GM19372 (cell line): ENCODE data around the gene KCNN4.

ENCODE experiments used
- ATAC-seq: cut with Tn5 transposase; IDR thresholded peaks from one replicate; pipeline ENCODE4 v1.9.1; 2021; ENCODE audit warnings: mild to moderate bottlenecking, low read depth, moderate library complexity; ENCODE audit not compliant: unreplicated experiment

The KCNN4 gene

DNA sequence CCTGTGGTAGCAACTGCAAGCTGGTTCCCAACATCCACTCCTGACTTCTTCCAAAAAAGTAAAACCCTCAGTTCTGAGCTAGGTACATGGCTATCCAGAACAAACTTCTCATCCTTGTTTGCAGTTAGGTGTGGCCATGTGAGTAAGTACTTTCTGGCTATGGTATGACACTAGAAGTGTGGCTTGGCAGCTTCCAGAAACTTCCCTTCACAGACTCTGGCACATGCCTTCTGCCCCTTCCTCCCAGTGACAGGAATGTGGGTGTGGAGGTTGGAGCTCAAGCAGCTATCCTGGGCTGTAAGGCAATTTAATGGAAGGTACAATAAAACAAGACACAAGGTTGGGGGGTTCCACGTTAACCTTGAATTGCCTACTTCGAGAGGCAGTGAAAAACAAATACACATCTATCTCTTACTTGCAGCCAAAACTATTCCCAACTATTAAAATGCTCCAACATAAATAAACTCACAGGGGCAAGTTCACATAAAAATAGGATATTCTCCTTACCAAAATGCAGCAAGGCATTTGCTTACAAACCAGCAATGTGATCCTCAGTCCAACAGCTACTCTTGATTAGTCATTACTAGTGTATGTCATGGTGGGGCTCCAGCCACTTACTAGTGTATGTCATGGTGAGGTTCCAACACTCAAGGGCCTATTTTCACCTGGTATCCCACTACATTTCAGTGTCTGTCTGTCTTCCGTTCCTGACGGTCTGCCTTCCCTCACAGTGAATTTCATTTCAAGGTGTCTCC is 29.1 kb downstream of the KCNN4 start:
- ATAC-seq, result no peak

DNA sequence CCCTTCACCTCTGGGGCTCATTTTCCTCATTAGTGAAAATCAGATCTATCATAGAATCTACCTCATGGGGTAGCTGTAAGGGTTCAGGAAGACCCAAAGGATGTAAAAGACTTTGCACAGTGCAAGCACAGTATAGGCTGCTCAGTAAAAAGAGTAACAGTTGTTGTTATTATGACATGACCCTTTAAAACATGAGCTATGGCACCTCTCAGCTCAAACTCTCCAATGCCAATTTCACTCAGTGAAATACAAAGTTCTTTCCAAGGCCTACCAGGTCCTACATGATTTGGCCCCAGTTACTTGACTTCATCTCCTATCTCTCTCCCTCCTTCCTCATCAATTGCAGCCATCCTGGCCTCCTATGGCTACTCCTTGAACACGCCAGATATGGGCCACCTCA is 30.9 kb downstream of the KCNN4 start:
- ATAC-seq, result no peak

DNA sequence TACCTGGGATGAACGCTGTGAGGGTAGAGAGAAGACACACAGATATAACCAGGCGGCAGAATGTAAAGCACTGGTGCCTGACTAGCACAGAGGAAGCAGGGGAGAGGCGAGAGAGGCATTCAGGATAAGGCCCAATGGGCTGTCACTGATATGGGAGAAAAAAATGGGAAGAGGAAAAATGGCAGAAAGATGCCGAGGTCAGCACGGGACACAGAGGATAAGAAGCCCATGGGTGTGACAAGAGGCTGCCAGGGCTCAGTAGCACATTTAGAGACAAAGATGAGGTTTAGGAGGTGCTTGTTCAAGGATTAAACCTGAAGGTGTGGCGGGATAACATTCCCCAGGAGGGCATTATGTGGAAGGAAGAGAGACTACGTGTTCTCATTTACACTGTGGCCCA is 31.6 kb downstream of the KCNN4 start:
- ATAC-seq, result no peak

DNA sequence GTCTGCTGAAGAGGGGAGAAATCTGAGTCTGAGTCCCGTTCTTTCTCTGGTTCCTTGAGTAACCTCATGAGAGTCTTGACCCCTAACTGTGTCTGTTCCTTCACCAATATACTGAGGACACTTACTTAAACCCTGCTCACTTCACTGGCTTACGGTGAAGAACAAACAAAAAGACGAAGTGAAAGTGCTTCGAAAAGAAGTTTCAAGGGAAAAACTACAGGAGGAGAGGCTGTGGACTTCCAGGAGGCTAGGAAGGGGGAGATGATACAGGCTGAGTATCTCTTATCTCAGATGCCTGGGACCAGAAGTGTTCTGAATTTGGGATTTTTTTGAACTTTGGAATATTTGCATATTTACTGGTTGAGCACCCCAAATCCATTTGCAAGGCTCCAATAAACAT is 32.1 kb downstream of the KCNN4 start:
- ATAC-seq, result no peak

DNA sequence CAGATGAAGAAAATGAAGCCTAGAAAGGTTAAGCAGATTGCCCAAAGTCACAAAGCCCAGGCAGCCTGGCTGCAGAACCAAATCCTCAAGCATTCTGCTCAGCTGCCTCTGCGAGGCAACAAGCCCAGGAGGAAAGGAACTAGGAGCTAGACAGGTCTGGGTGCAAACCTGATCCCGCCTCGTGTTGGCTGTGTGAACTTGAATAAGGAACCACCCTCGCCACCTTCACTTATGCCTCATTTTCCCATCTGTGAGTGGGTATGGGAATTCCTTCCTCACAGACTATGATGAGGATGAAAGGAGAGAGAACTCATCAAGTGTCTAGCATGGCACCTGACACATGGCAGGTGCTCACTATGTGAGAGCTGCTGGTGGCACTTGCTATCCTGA is 32.6 kb downstream of the KCNN4 start:
- no peak for ATAC-seq

DNA sequence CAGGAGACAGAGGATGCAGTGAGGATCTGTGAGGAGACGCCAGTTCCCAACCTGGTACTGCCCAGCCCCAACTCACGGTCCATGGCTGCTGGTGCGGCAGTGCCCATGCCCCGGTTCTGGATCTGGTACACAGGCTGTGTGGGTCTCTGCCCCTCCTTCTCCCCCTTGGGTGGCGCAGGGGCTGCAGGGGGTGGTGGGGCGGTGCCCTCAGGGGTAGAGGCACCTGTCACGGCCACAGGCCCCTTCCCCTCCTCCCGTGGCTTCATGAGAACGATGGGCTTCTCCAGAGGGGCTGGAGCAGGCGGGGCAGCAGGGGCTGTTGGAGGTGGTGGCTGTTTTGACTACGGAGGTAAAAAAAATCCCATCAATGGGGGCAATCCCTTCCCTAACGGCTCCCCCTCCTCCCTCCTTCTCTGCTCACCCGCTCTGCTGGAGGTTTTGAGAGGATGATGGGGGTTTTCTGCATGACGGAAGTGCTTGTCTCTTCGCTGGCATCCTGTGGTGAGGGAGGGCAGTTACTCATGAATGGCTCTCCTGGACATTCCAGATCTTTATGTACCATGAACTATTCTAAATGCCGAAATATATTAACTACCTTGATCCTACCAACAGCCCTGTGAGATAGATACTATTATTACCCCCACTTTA is 33.1 kb downstream of the KCNN4 start:
- ATAC-seq, result no peak

DNA sequence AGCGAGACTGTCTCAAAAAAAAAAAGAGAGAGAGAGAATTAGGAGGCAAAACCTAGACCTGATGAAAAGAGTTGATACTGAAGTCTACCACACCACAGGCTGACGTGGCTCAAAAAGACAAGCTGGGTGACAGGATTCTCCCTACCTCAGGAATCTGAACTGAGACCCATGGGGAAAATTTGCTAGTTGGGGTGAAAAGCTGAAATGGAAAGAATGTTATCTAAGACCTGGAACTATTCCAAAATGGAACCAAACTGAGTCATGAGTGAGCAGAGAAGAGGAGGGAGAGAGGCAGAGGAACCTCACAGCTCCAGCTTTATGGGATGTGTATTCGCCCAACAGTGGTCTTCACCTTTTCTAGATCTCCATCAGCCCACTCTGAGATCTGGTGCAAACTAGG is 37.7 kb downstream of the KCNN4 start:
- ATAC-seq, result no peak

DNA sequence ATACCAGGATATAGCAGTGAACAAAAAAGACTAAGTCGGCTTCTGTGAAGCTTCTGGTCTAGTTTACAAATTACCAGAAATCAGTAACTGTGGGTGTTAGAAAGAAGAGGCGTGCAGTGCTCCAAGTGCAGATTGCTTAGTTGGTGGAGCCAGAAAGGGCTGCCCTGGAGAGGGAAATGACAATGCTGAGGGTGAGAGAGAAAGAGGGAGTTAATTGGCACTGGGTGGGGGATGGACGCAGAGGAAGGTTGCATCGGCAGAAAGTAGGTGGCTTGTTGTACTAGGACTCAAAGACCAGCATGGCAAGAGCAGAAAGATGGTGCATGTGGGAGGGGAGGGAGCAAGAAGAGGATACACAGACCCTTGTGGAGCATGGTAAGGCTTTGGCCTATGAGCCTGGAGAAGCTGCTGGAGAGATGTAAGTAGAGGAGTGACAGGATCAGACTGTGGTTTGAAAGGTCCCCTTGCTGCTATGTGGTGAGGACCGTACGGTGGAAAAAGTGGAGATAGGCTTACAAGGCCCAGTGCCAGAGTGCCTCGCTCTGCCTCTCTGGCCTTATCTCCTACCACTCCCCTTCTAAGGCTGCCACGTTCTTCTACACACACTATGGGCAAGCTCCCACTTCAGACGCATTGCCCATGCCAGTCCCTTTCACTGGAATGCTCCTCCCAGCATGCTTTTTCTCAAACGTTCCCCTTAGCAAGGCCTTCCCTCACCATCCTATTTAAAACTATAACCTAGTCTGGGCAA is 39.5 kb downstream of the KCNN4 start:
- ATAC-seq, result no peak

DNA sequence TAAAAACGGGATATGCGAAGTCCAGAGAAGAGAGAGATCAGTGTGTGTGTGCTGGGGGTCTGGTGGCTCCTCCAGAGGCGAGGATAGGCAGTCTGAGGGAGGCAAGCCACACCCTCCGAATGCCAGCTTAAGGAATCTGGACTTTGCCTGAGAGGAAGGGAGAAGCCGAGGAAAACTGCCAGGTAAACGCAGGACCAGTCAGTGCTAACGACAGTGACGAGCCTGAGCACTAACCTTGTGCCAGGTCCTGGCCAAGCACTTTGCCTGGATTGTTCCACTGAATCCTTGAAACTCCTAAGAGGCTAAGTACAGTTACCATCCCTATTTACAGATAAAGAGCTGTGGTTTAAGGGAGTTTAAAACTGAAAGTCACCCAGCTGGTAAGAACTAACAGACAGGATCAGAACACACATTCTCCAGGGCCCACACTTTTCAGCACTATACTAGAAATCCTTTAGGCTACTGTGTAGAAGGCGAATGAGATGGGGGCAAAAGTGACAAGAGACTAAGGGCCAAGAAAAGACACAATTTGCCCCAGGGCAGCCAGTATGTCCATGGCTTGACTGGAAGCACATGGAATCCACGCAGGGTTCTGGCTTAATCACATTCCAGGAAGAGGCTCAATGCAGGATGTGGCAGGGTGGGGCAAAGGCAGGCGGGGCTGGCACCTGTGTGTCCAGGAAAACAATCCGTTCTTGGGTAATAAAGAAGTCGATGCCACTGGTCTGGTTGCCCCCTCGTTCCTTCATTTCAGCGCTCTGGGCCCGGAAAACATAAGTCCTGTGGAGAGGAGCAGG is 41.1 kb downstream of the KCNN4 start:
- ATAC-seq, result no peak

DNA sequence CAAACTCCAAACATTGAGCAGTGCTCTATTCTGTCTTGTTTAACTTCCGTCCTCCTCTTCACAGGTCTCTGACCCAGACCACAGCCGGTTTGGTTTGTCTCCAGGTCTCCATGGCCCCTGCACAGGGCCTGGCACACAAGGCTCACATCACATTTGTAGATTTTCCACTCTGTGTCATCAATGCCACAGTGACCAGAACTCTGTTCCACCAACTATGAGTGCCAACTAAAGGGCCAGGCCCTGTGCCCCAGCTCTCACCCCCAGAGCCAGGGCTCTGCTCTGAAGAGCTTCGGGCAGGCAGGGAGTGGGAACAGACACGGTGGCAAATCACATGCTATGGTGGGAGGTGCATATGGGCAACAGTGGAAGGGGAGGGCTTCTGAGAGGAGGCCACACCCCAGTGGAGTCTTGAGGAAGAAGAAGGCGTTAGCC is 42.0 kb downstream of the KCNN4 start:
- ATAC-seq, result no peak

DNA sequence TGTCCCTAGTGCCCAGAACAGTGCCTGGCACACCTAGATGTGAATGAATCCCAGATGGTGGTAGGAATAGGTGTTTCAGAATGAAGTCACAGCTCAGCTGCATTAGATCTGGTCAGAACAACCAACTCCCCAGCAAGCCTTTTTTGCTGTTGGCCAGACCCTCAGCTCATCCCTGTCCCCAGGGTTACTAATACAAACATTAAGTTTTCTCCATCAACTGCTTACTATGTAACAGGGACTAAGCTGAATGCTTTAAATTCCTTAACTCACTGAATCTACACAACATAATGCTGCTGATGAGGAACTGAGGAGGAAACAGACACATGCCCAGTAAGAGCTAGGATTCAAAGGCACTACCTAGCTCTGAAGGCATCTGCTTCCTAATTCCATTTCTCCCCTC is 44.8 kb downstream of the KCNN4 start:
- ATAC-seq, result no peak

DNA sequence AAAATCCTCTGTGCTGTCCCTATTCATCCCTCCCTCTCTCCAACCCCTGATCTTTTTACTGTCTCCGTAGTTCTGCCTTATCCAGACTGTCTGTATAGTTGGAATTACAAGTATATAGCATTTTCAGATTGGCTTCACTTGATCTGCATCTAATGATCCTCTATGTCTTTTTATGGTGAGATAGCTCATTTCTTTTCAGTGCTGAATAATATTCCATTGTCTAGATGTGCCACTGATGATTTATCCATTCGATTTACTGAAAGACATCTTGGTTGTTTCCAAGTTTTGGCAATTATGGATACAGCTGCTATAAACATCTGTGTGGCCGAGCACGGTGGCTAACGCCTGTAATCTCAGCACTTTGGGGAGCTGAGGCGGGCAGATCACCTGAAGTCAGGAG is 45.8 kb downstream of the KCNN4 start:
- no peak for ATAC-seq

DNA sequence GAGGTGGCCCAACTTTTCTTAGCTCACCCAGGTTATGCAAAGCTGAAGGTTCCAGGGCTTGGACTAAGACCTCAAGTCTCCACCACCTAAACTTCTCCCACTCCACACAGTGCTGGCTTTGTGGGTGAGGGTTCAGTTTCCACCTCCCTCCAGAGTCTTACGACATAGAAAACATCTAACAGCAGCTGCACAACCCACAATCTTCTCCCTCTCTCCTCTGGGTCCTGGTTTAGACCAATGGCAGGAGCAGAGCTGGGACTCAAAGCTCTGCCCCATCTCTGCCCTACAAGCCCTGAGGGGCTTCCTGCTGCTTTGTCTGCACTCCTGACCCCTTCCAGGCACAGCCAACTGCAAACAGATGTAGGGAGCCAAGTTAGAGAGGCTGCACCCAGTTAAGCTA is 48.9 kb downstream of the KCNN4 start:
- ATAC-seq, result no peak

DNA sequence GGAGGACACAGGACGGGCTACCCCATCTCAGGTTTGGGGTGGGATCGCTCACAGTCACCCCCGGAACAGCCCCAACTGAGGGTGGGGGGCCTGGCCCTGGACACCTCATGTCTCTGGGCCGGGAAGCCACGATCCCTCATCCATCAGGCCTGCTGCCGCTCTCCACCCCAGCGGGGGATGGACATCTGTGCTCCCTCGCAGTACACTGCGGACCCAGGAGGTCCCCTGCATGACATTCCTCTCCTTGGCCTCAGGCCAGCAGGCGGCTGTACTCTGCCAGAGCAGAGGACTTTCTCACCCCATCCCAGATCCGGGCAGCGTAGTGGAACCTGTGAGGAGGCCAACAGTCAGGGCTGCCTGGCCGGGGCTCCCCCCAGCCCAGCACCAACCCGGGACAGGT is 49.4 kb downstream of the KCNN4 start:
- no peak for ATAC-seq

DNA sequence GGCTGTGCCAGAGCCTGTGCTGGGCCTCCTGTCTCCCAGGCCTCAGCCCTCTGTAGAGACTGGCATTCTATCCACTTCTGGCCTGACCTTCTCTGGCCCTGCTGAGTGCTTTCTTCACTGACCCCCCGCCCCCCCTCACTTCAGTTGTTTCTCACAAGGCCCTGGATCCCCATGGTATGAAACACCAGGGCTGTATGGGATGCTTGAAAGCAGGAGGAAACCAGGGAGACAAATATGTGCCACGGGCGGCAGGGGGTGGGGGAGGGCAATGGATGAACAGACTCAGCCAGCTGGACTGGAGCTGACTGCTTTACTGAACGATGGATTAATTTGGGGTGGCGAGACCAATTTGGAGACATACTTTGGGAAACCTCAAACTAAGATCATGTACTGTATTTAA is 50.9 kb downstream of the KCNN4 start:
- no peak for ATAC-seq

DNA sequence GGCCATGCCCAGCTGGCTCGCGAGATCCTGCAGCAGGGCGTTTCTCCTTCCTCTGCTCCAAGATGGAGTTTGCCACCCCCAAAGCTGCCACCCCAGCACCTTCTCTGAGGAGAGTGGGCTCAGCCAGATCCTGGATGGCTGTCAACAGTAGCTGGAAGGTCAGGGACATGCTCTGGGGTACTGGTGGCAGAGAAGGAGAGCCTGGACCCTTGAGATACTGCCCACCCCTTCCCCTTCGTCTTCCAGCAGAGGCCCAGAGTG is 53.2 kb downstream of the KCNN4 start:
- ATAC-seq, result no peak

DNA sequence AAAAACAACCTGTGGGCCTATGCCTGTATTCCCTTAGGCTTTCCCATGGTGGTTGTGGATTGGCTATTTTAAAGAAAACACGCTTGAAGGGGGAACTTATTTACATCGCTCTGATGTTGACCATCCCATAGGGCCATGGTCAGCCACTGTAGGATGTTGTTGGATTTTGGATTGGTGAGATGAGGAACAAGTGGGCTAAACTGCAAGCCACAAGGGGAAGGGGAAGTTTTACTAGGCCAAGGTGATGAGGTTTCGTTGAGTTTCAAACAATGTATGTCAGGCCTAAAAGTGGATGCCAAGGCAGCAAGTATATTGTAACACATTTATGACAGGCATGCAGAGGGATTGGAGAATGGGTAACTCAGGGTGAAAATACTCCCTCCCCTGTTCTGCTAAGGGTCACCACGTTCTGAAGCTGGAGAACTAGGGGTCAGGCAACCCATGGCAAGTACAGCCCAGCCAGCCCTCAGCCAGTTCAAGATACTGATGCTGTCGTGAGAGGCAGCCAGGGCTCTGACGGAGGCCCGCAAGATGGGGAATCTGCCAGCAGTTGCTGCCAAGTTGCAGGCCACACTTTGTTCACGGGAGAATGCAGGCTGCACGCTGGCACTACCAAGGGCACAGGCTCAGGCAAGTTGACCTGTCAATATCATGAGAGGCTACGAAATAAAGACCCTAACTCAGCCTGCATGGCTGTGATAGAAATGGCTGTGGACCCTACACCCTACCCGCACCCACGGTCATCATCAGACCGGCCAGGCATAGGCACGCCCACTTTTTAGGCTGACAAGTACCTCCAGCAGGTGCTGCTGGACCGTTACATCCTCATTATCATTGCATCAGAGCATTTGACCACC is 53.8 kb downstream of the KCNN4 start:
- ATAC-seq, result no peak

DNA sequence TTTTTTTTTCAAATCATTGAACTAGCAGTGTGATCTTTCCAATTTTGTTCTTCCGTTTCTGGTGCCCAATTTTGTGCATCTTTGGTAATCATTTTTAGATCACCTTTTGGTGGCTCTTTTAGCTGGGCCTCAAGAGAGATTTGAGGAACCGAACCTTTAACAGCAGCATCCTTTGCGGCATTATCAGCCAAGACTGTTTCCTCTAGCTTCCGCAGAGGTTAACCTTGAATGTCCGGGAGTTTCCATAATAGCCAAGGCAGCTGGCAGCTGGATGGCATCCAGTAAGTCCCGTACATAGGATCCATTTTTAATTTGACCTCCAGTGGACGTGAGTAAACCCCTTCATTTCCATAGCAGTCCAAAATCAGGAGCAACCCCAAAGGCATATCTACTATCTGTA is 55.3 kb downstream of the KCNN4 start:
- peak; percentile 67 for ATAC-seq

DNA sequence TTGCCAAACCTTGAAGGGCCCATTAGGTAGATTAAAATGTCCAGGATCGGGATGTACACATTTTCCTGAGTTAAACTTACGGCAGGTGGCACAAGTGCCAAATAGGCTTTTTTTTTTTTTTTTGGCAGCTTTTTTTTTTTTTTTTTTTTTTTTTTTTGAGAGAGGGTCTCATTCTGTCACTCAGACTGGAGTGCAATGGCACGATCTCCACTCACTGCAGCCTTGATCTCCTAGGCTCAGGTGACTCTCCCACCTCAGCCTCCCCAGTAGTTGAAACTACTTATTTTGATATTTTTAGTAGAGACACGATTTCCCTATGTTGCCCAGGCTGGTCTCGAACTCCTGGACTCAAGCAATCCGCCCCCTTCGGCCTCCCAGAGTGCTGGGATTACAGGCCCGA is 55.9 kb downstream of the KCNN4 start:
- no peak for ATAC-seq

DNA sequence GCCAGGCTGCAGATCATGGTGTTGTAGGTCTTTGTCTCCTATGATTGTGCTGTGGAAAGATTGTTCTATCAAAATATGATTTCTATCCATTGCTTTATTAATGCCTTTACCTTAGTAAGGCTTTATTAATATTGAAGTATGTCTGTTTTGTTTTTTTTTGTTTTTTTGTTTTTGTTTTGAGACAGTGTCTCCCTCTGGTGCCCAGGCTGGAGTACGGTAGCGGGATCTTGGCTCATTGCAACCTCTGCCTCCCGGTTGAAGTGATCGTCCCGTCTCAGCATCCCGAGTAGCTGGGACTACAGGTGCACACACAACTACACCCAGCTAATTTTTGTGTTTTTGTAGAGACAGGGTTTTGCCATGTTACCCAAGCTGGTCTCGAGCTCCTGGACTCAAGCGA is 57.2 kb downstream of the KCNN4 start:
- ATAC-seq, result no peak
